Measurements from ENCODE around the gene ABCA8.

GRCh38 chr17:68835071-68835470 is 120.1 kb downstream of the ABCA8 start:
- TF ChIP-seq CTCF (conservative IDR thresholded peaks at IDR 0.05; ENCODE audit: low read depth in 2 of 2) = no peak
- TF ChIP-seq POLR2AphosphoS5 (IDR thresholded peaks at IDR 0.05; ENCODE audit: low read depth) = no peak
- TF ChIP-seq EZH2phosphoT487 (IDR thresholded peaks at IDR 0.05; ENCODE audit: unreplicated experiment) = no peak
- TF ChIP-seq EZH2 (IDR thresholded peaks at IDR 0.05; ENCODE audit: low read depth, unreplicated experiment) = no peak
- TF ChIP-seq, protein P1, sequence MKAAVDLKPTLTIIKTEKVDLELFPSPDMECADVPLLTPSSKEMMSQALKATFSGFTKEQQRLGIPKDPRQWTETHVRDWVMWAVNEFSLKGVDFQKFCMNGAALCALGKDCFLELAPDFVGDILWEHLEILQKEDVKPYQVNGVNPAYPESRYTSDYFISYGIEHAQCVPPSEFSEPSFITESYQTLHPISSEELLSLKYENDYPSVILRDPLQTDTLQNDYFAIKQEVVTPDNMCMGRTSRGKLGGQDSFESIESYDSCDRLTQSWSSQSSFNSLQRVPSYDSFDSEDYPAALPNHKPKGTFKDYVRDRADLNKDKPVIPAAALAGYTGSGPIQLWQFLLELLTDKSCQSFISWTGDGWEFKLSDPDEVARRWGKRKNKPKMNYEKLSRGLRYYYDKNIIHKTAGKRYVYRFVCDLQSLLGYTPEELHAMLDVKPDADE (IDR thresholded peaks at IDR 0.05) = no peak
- no peak for TF ChIP-seq STAT1 (IDR thresholded peaks at IDR 0.05; ENCODE audit: unreplicated experiment)
- no peak for TF ChIP-seq REST (IDR thresholded peaks at IDR 0.05; ENCODE audit: unreplicated experiment)
- no peak for TF ChIP-seq CREB1 (CRISPR knock-in tag; IDR thresholded peaks at IDR 0.05; ENCODE audit: low read depth)

All from GM23338 (cell line).